ENCODE measurements around the gene NAALADL1.

DNA sequence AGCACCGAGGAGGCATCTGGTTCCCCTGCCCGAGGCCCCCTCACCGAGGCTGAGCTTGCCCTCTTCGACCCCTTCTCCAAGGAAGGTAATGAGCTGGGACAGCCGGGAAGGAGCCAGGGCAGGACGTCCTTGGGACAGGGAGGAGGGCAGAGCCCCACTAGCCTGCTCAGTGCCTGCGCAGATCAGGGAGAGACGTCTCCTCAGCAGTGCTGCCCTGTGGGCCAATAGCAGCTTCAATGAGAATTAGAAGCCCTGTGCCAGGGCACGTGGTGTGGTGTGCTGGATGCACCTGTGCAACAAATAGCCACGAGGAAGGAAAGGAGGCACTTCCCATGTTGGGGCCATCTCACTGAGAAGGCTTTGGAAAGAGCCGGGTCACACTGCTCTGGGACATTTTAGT lies 22.8 kb downstream of the NAALADL1 start:
- TF ChIP-seq PPARA (CRISPR knock-in tag; IDR thresholded peaks at IDR 0.05; ENCODE audit: borderline replicate concordance) (no peak), ZNF70 (CRISPR knock-in tag; IDR thresholded peaks at IDR 0.05) (no peak), CSDC2 (CRISPR knock-in tag; IDR thresholded peaks at IDR 0.05) (no peak), TSHZ2 (CRISPR knock-in tag; IDR thresholded peaks at IDR 0.05) (no peak), PATZ1 (CRISPR knock-in tag; IDR thresholded peaks at IDR 0.05; ENCODE audit: borderline replicate concordance) (no peak), ZNF565 (CRISPR knock-in tag; conservative IDR thresholded peaks at IDR 0.05; ENCODE audit: low read depth) (no peak), GLIS3 (CRISPR knock-in tag; IDR thresholded peaks at IDR 0.05) (no peak), ZFP3 (CRISPR knock-in tag; IDR thresholded peaks at IDR 0.05) (no peak)
